DND-41 (cell line): ENCODE measurements around the gene PLEKHG1.

Experiments used
- CTCF ChIP-seq: IDR thresholded peaks from 2 replicates; pipeline ENCODE4 v1.5.1; 2012; ENCODE audit warnings: borderline replicate concordance, low read length, moderate library complexity, mild to moderate bottlenecking; ENCODE audit not compliant: poor library complexity, severe bottlenecking; ENCODE audit errors: extremely low read depth
- EZH2 ChIP-seq: IDR thresholded peaks from 3 replicates; pipeline ENCODE4 v1.6.1; 2012; ENCODE audit warnings: borderline replicate concordance, low read depth, mild to moderate bottlenecking, moderate library complexity, low read length, inconsistent platforms; ENCODE audit not compliant: severe bottlenecking

- TF ChIP-seq CTCF (no peak), EZH2 (no peak)
Observed at GRCh38 chr6:150569161-150569560, 30.5 kb upstream of the PLEKHG1 start.
